ENCODE results near the gene FDX1.

FDX1 gene

DNA sequence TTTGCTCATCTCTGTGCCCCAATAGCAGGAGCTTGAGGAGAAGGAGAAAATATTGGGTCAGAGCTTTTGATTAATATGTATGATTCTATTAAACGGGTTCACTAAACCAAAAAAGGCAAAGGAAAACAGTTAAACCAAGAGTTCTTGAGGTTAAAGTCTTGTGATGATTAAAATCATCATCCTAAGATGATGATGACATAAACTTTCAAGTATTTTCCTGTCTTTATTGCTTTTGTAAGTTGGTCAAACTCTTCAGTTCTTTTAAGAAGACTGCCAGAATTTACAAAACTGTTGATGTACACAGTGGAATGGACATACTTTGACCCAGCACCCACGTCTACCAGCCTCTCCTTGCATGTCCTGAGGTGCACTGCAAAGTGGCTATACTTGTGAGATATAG, 41.0 kb downstream of the FDX1 start:
- TF ChIP-seq, protein P1, sequence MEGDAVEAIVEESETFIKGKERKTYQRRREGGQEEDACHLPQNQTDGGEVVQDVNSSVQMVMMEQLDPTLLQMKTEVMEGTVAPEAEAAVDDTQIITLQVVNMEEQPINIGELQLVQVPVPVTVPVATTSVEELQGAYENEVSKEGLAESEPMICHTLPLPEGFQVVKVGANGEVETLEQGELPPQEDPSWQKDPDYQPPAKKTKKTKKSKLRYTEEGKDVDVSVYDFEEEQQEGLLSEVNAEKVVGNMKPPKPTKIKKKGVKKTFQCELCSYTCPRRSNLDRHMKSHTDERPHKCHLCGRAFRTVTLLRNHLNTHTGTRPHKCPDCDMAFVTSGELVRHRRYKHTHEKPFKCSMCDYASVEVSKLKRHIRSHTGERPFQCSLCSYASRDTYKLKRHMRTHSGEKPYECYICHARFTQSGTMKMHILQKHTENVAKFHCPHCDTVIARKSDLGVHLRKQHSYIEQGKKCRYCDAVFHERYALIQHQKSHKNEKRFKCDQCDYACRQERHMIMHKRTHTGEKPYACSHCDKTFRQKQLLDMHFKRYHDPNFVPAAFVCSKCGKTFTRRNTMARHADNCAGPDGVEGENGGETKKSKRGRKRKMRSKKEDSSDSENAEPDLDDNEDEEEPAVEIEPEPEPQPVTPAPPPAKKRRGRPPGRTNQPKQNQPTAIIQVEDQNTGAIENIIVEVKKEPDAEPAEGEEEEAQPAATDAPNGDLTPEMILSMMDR (IDR thresholded peaks at IDR 0.05; ENCODE audit: low read length, missing control alignments), result no peak
- H3K4me3 ChIP-seq (replicated peaks; ENCODE audit: low read depth, low read length), result no peak overlapping the region
- no peak for DNase-seq (ENCODE audit: low read depth)

GRCh38 chr11:110471371-110471770, 41.6 kb downstream of the FDX1 start:
- TF ChIP-seq, protein P1 (IDR thresholded peaks at IDR 0.05; ENCODE audit: low read length, missing control alignments), result no peak
- DNase-seq (ENCODE audit: low read depth), result peak; percentile 82
- H3K4me3 ChIP-seq (replicated peaks; ENCODE audit: low read depth, low read length), result no peak overlapping the region

- H3K4me3 ChIP-seq (replicated peaks; ENCODE audit: low read depth, low read length), result no peak overlapping the region
- TF ChIP-seq, protein P1 (IDR thresholded peaks at IDR 0.05; ENCODE audit: low read length, missing control alignments), result no peak
- peak; percentile 35 for DNase-seq (ENCODE audit: low read depth)
Measured at GRCh38 chr11:110472858-110473257, 43.1 kb downstream of the FDX1 start.

- peak; percentile 35 for DNase-seq (ENCODE audit: low read depth)
- TF ChIP-seq, protein P1 (IDR thresholded peaks at IDR 0.05; ENCODE audit: low read length, missing control alignments), result no peak
- H3K4me3 ChIP-seq (replicated peaks; ENCODE audit: low read depth, low read length), result no peak overlapping the region
Measured at GRCh38 chr11:110473706-110474105, 44.0 kb downstream of the FDX1 start.

GRCh38 chr11:110474578-110474977, 44.8 kb downstream of the FDX1 start:
- no peak for DNase-seq (ENCODE audit: low read depth)
- H3K4me3 ChIP-seq (replicated peaks; ENCODE audit: low read depth, low read length), result no peak overlapping the region
- TF ChIP-seq, protein P1 (IDR thresholded peaks at IDR 0.05; ENCODE audit: low read length, missing control alignments), result no peak

GRCh38 chr11:110475671-110476070, 45.9 kb downstream of the FDX1 start:
- DNase-seq (ENCODE audit: low read depth), result no peak
- H3K4me3 ChIP-seq (replicated peaks; ENCODE audit: low read depth, low read length), result no peak overlapping the region

DNA sequence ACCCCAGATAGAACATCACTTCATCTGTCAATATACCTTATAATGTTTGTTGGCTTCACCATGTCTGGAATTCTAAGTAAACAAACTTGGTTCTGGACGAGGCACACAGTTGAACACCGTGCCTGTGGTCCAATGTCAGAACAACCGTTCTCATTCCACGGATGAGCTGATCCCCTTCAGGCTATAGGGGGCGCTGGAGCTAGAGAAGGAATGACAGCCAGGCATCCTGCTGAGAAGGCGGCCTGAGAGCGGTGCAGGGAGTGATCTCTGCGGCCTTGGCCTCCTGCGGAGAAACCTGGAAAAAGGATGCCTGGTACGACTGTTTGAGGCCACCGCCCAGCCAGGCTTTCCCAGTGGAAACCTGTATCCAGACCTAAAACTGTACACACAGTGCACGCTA, 48.7 kb downstream of the FDX1 start:
- no peak overlapping the region for H3K4me3 ChIP-seq (replicated peaks; ENCODE audit: low read depth, low read length)
- TF ChIP-seq, protein P1 (IDR thresholded peaks at IDR 0.05; ENCODE audit: low read length, missing control alignments), result peak; percentile 5
- DNase-seq (ENCODE audit: low read depth), result no peak

More at GRCh38 chr11:110475671-110476070, 45.9 kb downstream of the FDX1 start:
- TF ChIP-seq, protein P1 (IDR thresholded peaks at IDR 0.05; ENCODE audit: low read length, missing control alignments), result no peak
